K562 (cell line): ENCODE measurements around the gene ZNF609. TPM values are rescaled to one million over a fixed set of nuclear protein-coding genes. Genes with fewer than 3 reads are reported as not detected.

Source experiments
- ATAC-seq: fragments of 200-7000 bp; cut with Tn5 transposase; 3 replicates; pipeline ENCODE4 v1.9.1; 2020; ENCODE audit warnings: moderate library complexity
- BruUV-seq: library from RNA; stranded (reverse); fragments of 400-500 nt; replicated peaks from 2 replicates; lab custom pipeline; 2021; lab: Mats Ljungman, UMichigan
- CTCF ChIA-PET: fragments of 300-600 bp; formaldehyde crosslinking; extraction: SDS; loops from one replicate; lab custom pipeline; 2021; ENCODE audit warnings: low intra/inter-chr PET ratio; lab: Yijun Ruan, JAX
- POLR2A ChIA-PET: fragments of 300-600, 350-650 bp; sonication (Branson Sonifier 250); formaldehyde crosslinking; extraction: SDS; loops from one replicate; lab custom pipeline; 2021; ENCODE audit warnings: antibody characterized with exemption, inconsistent platforms; lab: Yijun Ruan, JAX
- DNase-seq, 4 experiments: peaks; one replicate each; pipeline versions ENCODE4 v3.0.0 to v3.0.0-alpha.2; 2011 to 2018; ENCODE audit warnings: low spot score in 3 of 4, mixed read lengths in 3 of 4; ENCODE audit errors: extremely low read depth in 1 of 4
- FAIRE-seq: peaks from 2 replicates; lab custom pipeline; 2011; peaks lifted over from hg19 to GRCh38; lab: Jason Lieb, UNC
- H2AFZ ChIP-seq: 2 replicates; pipeline ENCODE4 v1.6.0; 2011; ENCODE audit warnings: low read depth, low read length, control low read depth, inconsistent platforms
- H3K27ac ChIP-seq: fragments of 200-600 bp; 3 replicates; pipeline ENCODE4 v1.8.0; 2011; ENCODE audit warnings: low read depth, mild to moderate bottlenecking, control low read depth, inconsistent platforms, low read length, moderate library complexity, mixed read lengths; ENCODE audit errors: extremely low read depth
- H3K27me3 ChIP-seq, 2 experiments: fragments of 300-600 bp in 1 of 2; 2 replicates in 1 of 2; 3 replicates in 1 of 2; pipeline versions ENCODE4 v1.6.0 to v1.8.0; 2011; ENCODE audit warnings: inconsistent platforms in 2 of 2, low read length in 2 of 2, mild to moderate bottlenecking in 1 of 2, mixed read lengths in 1 of 2, moderate library complexity in 1 of 2; ENCODE audit not compliant: control insufficient read depth in 2 of 2, insufficient read depth in 2 of 2
- H3K36me3 ChIP-seq: fragments of 300-600 bp; 3 replicates; pipeline ENCODE4 v1.8.0; 2011; ENCODE audit warnings: mild to moderate bottlenecking, low read length, inconsistent platforms; ENCODE audit not compliant: control insufficient read depth, insufficient read depth
- H3K4me1 ChIP-seq, 2 experiments: fragments of 200-600 bp in 1 of 2; replicated peaks in 1 of 2; 2 replicates in 1 of 2; 3 replicates in 1 of 2; pipeline versions ENCODE4 v1.5.1 to v1.8.0; 2011; ENCODE audit warnings: inconsistent platforms in 2 of 2, low read length in 2 of 2, mild to moderate bottlenecking in 1 of 2, mixed read lengths in 1 of 2, moderate library complexity in 1 of 2; ENCODE audit not compliant: control insufficient read depth in 2 of 2, insufficient read depth in 2 of 2
- H3K4me2 ChIP-seq: 2 replicates; pipeline ENCODE4 v1.6.1; 2011; ENCODE audit warnings: low read length, control low read depth, inconsistent platforms, mixed read lengths; ENCODE audit not compliant: insufficient read depth
- H3K4me3 ChIP-seq: fragments of 200-600 bp; sonication (generic), shearing (Covaris generic); 2 replicates; pipeline ENCODE4 v1.5.1; 2016; ENCODE audit warnings: control low read depth, inconsistent platforms
- H3K79me2 ChIP-seq: fragments of 200-600 bp; 3 replicates; pipeline ENCODE4 v1.8.0; 2011; ENCODE audit warnings: low read length, inconsistent platforms; ENCODE audit not compliant: control insufficient read depth, insufficient read depth
- H3K9ac ChIP-seq, 2 experiments: 2 replicates each; pipeline versions ENCODE4 v1.6.0 to v1.6.1; 2011; ENCODE audit warnings: low read depth in 2 of 2, low read length in 2 of 2, control low read depth in 1 of 2, inconsistent platforms in 1 of 2, mild to moderate bottlenecking in 1 of 2, mixed read lengths in 1 of 2; ENCODE audit not compliant: insufficient read depth in 1 of 2
- H3K9me1 ChIP-seq: one replicate; pipeline ENCODE4 v1.6.0; 2011; ENCODE audit warnings: inconsistent platforms, mild to moderate bottlenecking, low read length, moderate library complexity; ENCODE audit not compliant: control insufficient read depth, insufficient read depth
- H3K9me3 ChIP-seq: replicated peaks from 2 replicates; pipeline ENCODE4 v1.5.1; 2011; ENCODE audit warnings: low read depth, low read length, inconsistent platforms; ENCODE audit not compliant: control insufficient read depth, insufficient read depth
- H4K20me1 ChIP-seq: replicated peaks from 2 replicates; pipeline ENCODE4 v1.6.1; 2011; ENCODE audit warnings: low read length, inconsistent platforms, mixed read lengths; ENCODE audit not compliant: control insufficient read depth, insufficient read depth
- BRF1 ChIP-seq: IDR thresholded peaks from 3 replicates; pipeline ENCODE4 v1.6.1; 2011; ENCODE audit warnings: borderline replicate concordance, mild to moderate bottlenecking; ENCODE audit not compliant: insufficient read length; ENCODE audit errors: extremely low read depth
- FOXA1 ChIP-seq: fragments of 450-650 bp; IDR thresholded peaks from 2 replicates; pipeline ENCODE4 v1.6.1; 2016; ENCODE audit warnings: mild to moderate bottlenecking, borderline replicate concordance
- HDAC8 ChIP-seq: fragments of 450-650 bp; IDR thresholded peaks from 2 replicates; pipeline ENCODE4 v1.6.1; 2016; ENCODE audit warnings: mild to moderate bottlenecking, missing genetic modification characterization, moderate library complexity, missing compliant biosample characterization
- HNRNPUL1 ChIP-seq: fragments of 200-400 bp; formaldehyde crosslinking; IDR thresholded peaks from 2 replicates; pipeline ENCODE4 v1.6.1; 2017; ENCODE audit warnings: low read length
- LEF1 ChIP-seq: fragments of 450-650 bp; IDR thresholded peaks from 2 replicates; pipeline ENCODE4 v1.6.1; 2016; ENCODE audit warnings: mild to moderate bottlenecking
- MAFG ChIP-seq: fragments of 450-650 bp; conservative IDR thresholded peaks from 2 replicates; pipeline ENCODE4 v1.6.1; 2016; ENCODE audit warnings: missing genetic modification characterization, missing compliant biosample characterization
- NFXL1 ChIP-seq: fragments of 450-650 bp; formaldehyde crosslinking; IDR thresholded peaks from 2 replicates; pipeline ENCODE4 v1.4.0; 2021; ENCODE audit warnings: mild to moderate bottlenecking
- POLR2B ChIP-seq: fragments of 450-650 bp; IDR thresholded peaks from 2 replicates; pipeline ENCODE4 v1.6.1; 2018; ENCODE audit warnings: low read depth; ENCODE audit not compliant: partially characterized antibody
- RBM25 ChIP-seq: fragments of 200-400 bp; formaldehyde crosslinking; IDR thresholded peaks from 2 replicates; pipeline ENCODE4 v1.6.1; 2018; ENCODE audit warnings: low read length, low read depth, moderate library complexity; ENCODE audit not compliant: severe bottlenecking
- SMARCA5 ChIP-seq: fragments of 450-650 bp; IDR thresholded peaks from 2 replicates; pipeline ENCODE4 v1.6.1; 2016
- SREBF2 ChIP-seq: sonication (generic); formaldehyde crosslinking; IDR thresholded peaks from 2 replicates; pipeline ENCODE4 v1.4.0; 2020; ENCODE audit warnings: mild to moderate bottlenecking, missing genetic modification reagents
- TEAD2 ChIP-seq: fragments of 450-650 bp; IDR thresholded peaks from 2 replicates; pipeline ENCODE4 v1.6.1; 2016; ENCODE audit warnings: missing genetic modification characterization, control low read depth, missing compliant biosample characterization
- ZHX1 ChIP-seq: fragments of 150-350 bp; conservative IDR thresholded peaks from 2 replicates; pipeline ENCODE4 v1.6.1; 2014; ENCODE audit warnings: low read length
- ZNF165 ChIP-seq: fragments of 250-450 bp; sonication (Bioruptor Pico); IDR thresholded peaks from 2 replicates; pipeline ENCODE4 v1.4.0; 2020; ENCODE audit warnings: borderline replicate concordance
- ZNF584 ChIP-seq: fragments of 200-800 bp; sonication (Bioruptor generic); IDR thresholded peaks from 2 replicates; pipeline ENCODE4 v1.6.1; 2016; ENCODE audit warnings: low read depth, mild to moderate bottlenecking, missing genetic modification characterization, missing compliant biosample characterization
- WGBS: fragments of 100-300 bp; shearing (Covaris generic); methylation state at CpG from one replicate; pipeline ENCODE4 v1.1.6; 2016; ENCODE audit warnings: low coverage, mixed read lengths; ENCODE audit not compliant: insufficient coverage; ENCODE audit errors: missing lambda C conversion rate; 5-methylcytosine and 5-hydroxymethylcytosine counted together
- in situ Hi-C: fragments of 300-500 bp; cut with MboI; formaldehyde crosslinking; loops from 4 replicates; pipeline ENCODE4 v1.15.0; 2018; ENCODE audit warnings: inconsistent platforms, mixed read lengths
- intact Hi-C: fragments of 100-400 bp; cut with micrococcal nuclease; formaldehyde crosslinking; loops from 2 replicates; pipeline ENCODE4 v1.14.2; 2022
- polyA plus RNA-seq, 8 experiments: library from polyadenylated mRNA; depleted of rRNA in 4 of 8; stranded (reverse) in 5 of 8; unstranded in 3 of 8; fragments of >200 nt; fragmentation: Nextera tagmentation in 2 of 8; fragmentation: Illumina TruSeq in 1 of 8; extraction: Ambion mirVana in 2 of 8; extraction: Trizol in 1 of 8; gene quantifications; 2 replicates each; pipeline versions ENCODE4 v1.2.1 to v1.2.3, GENCODE V29; 2011 to 2014; ENCODE audit warnings: inconsistent platforms in 1 of 8, missing spikeins in 1 of 8
- total RNA-seq, 7 experiments: library from RNA; depleted of rRNA in 6 of 7; stranded (reverse); fragments of >200 nt in 6 of 7; fragmentation: Illumina TruSeq in 2 of 7; extraction: Trizol in 2 of 7; gene quantifications; 2 replicates each; pipeline versions ENCODE4 v1.2.1 to v1.2.3, GENCODE V29; 2011 to 2021; ENCODE audit warnings: low replicate concordance in 1 of 7

The ZNF609 gene
- total and polyA plus RNA-seq, 9 of the 15 experiments (the other 6 are each of a cell fraction or from before 2014, with no cell fraction given) = 3.0 to 38.7 (median 17.8) TPM

GRCh38 chr15:64524778-64525177 is 64.4 kb downstream of the ZNF609 start:
- Histone ChIP-seq H3K4me1 (peaks cover 4 to 25% of the 10 kb centered on the region in 2 experiments; a peak in 4 of 5 replicates), H3K9me1 (peaks cover 3% of the 10 kb centered on the region), H3K4me3 (no peak overlapping the region), H3K79me2 (peaks cover 95% of the 10 kb centered on the region), H3K9ac (no peak overlapping the region), H3K9me3 (no peaks in the 10 kb centered on the region), H4K20me1 (peaks cover 21% of the 10 kb centered on the region), H3K4me2 (no peak overlapping the region), H3K27me3 (no peaks in the 10 kb centered on the region), H3K27ac (no peak overlapping the region), H2AFZ (no peak overlapping the region), H3K36me3 (peaks cover 9% of the 10 kb centered on the region; the same call in 2 of the 3 replicates)
- TF ChIP-seq NFXL1 (CRISPR knock-in tag) (no peak), HNRNPUL1 (no peak), MAFG (tag) (no peak), SMARCA5 (no peak)
- no peak for ATAC-seq
- intact Hi-C loops (no loop called here), in situ Hi-C loops (no loop called here)
- POLR2A ChIA-PET = no interaction called here
- 95% methylated on average over 1 of the region's 1 CpG for WGBS
- CTCF ChIA-PET = no interaction called here
- no TSS peak for BruUV-seq
- FAIRE-seq = no peak
- DNase-seq = no peak

DNA sequence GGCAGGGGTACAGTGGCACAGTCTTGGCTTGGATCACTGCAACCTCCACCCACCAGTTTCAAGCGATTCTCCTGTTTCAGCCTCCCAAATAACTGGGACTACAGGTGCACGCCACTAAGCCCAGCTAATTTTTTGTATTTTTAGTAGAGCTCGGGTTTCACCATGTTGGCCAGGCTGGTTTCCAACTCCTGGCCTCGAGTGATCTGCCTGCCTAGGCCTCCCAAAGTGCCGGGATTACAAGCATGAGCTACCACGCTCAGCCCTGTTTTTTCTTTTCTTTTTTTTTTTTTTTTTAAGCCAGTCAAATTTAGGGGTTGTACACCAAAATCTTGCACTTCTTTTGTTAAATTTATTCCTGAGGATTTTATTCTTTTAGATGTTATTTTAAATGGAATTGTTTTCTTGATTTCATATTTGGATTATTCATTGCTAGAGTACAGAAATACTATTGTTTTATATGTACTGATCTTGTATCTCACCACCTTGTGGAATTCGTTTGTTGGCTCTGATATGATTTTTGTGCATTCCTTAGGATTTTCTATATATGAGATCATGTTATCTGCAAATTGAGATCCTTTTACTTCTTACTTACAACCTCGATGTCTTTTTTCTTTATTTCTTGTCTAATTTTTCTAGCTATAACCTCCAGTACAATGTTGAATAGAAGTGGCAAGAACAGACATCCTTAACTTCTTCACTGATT is 65.6 kb downstream of the ZNF609 start:
- Histone ChIP-seq H2AFZ (no peak overlapping the region), H3K4me3 (no peak overlapping the region), H3K27ac (no peak overlapping the region), H3K4me1 (peaks cover 4 to 23% of the 10 kb centered on the region in 2 experiments; a peak in 4 of 5 replicates), H3K79me2 (peaks cover 95% of the 10 kb centered on the region), H3K36me3 (peaks cover 9% of the 10 kb centered on the region; the same call in 2 of the 3 replicates), H3K9me1 (peaks cover 3% of the 10 kb centered on the region), H3K9ac (no peak overlapping the region), H4K20me1 (peaks cover 20% of the 10 kb centered on the region), H3K27me3 (no peaks in the 10 kb centered on the region), H3K9me3 (no peaks in the 10 kb centered on the region), H3K4me2 (no peak overlapping the region)
- 59% methylated on average over 7 of the region's 8 CpGs for WGBS
- no TSS peak for BruUV-seq
- ATAC-seq (no peak), FAIRE-seq (no peak), DNase-seq (no peak)
- intact Hi-C loops = no loop called here
- POLR2A ChIA-PET = interaction anchor here (0.6 kb wide), 2 partner anchors 9 to 54 kb away, joined by 4 read pairs; no protein-coding TSS in a partner anchor
- in situ Hi-C loops = no loop called here
- CTCF ChIA-PET = no interaction called here
- TF ChIP-seq ZHX1 (no peak), LEF1 (no peak), ZNF165 (CRISPR knock-in tag) (no peak), TEAD2 (tag) (no peak), BRF1 (no peak), POLR2B (no peak), HDAC8 (tag) (no peak), ZNF584 (CRISPR knock-in tag) (no peak), SREBF2 (CRISPR knock-in tag) (no peak), RBM25 (no peak), FOXA1 (no peak)
